ENCODE measurements around the gene GLP1R. TPM values are rescaled to one million over a fixed set of nuclear protein-coding genes. Genes with fewer than 3 reads are reported as not detected.
A peak's percentile ranks its signal among the peaks of the same experiment; 100 is the strongest.

GLP1R gene
- total RNA-seq, 1 donor from 2014 or later: 3.9 TPM

DNA sequence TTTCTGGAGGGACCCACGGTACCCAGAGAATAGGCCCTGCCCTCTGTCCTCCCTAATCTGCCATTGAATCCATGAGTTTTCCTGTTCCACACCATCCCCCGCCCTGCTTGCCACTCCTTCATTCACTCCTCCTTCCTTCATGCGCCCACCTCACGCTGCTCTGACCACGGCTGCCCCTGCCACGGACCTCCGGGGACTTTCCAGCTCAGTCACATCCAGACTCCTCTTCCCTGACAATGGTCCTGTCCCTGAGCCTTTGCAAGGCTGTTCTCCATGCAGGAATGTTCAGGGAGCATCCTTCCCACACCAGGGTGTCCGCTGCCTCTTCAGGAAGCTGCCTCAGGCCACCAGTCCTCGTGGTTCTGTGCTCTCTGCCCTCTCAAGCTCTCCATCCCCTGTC, 25.9 kb downstream of the GLP1R start:
- Mint-ChIP-seq H3K4me1 (ENCODE audit: low read depth) (peaks cover 2% of the 10 kb centered on the region), H3K9me3 (ENCODE audit: low read depth) (no peaks in the 10 kb centered on the region), H3K27ac (no peak overlapping the region), H3K36me3 (ENCODE audit: insufficient read depth) (no peaks in the 10 kb centered on the region), H3K4me3 (ENCODE audit: low read depth) (no peak overlapping the region), H3K27me3 (peaks cover 12% of the 10 kb centered on the region)
- no peak for DNase-seq (ENCODE audit: low spot score, unreplicated experiment)
- TF ChIP-seq, protein P1, sequence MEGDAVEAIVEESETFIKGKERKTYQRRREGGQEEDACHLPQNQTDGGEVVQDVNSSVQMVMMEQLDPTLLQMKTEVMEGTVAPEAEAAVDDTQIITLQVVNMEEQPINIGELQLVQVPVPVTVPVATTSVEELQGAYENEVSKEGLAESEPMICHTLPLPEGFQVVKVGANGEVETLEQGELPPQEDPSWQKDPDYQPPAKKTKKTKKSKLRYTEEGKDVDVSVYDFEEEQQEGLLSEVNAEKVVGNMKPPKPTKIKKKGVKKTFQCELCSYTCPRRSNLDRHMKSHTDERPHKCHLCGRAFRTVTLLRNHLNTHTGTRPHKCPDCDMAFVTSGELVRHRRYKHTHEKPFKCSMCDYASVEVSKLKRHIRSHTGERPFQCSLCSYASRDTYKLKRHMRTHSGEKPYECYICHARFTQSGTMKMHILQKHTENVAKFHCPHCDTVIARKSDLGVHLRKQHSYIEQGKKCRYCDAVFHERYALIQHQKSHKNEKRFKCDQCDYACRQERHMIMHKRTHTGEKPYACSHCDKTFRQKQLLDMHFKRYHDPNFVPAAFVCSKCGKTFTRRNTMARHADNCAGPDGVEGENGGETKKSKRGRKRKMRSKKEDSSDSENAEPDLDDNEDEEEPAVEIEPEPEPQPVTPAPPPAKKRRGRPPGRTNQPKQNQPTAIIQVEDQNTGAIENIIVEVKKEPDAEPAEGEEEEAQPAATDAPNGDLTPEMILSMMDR (IDR thresholded peaks at IDR 0.05; ENCODE audit: unreplicated experiment): no peak

DNA sequence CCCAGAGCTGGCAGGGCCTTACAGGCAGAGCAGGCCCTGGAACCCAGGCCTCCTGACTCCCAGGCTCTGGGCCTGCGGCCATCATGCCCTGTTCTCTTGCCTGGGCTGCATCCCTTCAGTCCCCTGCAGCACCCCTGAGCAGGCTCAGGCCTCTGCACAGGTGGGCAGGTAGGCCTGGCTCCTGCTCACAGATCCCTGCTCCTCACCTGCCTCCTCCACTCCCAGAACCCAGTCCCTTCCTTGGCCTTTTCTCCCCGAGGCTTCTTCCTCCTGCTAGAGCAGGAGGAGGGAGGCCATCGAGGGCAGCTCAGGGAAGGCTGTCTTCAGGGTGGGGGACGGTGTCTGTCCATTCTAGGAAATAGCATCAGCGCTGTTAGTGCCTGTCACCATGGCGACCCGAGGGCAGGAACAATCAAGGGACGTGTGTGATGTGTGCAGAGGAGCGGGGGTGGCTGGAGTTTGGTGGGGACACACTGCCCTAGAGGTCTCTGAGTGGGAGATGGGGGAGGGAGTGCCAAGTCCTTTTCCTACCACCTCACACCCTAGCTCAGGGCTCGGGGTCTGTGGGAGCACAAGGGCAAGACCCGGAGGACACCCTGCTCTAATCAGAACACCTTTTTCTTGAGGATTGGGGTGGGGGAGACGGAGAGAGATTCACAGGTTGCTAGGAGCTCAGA, 26.6 kb downstream of the GLP1R start:
- no peaks in the 10 kb centered on the region for H3K36me3 Mint-ChIP-seq (ENCODE audit: insufficient read depth)
- no peak overlapping the region for H3K4me3 Mint-ChIP-seq (ENCODE audit: low read depth)
- peaks cover 12% of the 10 kb centered on the region for H3K27me3 Mint-ChIP-seq
- TF ChIP-seq, protein P1 (IDR thresholded peaks at IDR 0.05; ENCODE audit: unreplicated experiment): no peak
- H3K4me1 Mint-ChIP-seq (ENCODE audit: low read depth): peaks cover 2% of the 10 kb centered on the region
- H3K27ac Mint-ChIP-seq: peak overlapping the region; percentile 49
- H3K9me3 Mint-ChIP-seq (ENCODE audit: low read depth): no peaks in the 10 kb centered on the region
- no peak for DNase-seq (ENCODE audit: low spot score, unreplicated experiment)

DNA sequence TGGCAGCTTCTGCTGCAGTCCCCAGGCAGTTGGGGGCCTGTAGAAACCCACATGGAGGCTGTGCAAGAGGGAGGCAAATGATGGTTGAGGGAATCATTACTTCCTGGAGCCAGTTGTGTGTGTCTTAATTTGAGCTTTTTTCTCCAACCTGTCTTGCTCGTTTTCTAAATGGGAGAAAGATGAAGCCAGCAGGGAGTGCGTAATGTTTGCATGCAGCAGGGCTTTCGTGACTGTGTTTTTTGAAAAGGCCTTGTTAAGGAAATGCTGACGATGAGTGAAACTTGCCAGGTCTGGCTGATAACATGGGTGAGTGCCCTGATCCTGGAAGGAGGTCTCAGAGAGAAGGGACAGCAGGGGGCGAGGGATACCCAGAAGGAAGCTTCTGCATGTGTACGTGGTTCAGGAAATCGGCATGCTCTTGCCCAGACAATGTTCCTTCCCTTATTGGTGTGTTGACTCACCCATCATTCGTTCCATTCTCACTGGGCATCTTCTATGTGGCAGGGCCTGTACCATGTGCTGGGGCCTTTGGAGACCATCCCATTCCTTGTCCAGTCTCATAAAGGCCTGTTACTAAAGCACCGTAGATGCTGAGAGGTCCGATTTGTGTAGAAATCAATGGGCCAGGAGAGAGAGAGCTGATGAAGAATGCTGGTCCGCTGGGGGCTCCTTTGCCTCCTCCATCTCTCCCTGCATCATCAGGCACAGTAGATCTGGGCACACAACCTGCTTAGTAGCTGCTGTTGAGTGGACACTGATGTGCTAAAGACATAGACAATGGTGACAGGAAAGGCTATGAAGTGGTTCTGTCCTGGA, 27.4 kb downstream of the GLP1R start:
- Mint-ChIP-seq H3K27me3 (peaks cover 12% of the 10 kb centered on the region), H3K4me1 (ENCODE audit: low read depth) (peaks cover 2% of the 10 kb centered on the region), H3K9me3 (ENCODE audit: low read depth) (no peaks in the 10 kb centered on the region)

DNA sequence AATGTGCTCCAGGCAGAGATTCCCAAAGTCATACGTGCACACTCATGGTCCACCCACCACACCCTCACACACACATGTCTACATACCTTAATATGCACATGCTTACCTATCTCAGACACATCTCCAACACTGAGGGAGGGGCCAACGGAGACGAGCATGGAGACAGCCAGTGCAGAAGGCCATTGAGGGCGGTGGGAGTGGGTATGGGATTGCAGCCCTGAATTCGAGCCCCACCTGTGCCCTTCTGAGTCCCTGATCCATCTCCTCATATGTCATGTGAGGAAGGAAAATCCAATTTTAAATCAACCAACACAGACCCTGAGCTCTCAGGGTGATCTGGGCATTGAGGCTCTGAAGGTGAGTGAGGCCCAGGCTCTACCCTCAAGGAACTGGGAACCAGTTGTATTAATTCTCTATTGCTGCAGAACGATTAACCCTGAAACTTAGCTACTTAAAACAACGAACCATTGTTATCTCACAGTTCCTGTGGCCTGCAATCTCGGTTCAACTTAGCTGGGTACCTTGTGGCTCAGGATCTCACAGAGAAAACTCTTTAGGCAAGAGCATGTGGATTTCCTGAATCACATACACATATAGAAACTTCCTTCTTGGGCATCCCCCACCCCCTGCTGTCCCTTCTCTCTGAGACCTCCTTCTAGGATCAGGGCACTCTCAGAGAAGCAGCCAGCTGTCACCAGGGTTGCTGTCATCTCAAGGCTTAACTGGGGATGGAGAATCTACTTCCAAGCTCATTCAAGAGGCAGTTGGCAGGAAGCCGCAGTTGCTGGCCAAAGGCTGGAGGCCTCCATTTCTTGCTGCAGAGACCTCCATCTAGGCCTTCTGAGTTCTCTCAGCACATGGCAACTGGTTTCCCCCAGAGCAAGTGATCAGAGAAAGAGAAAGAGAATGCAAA, 28.3 kb downstream of the GLP1R start:
- H3K36me3 Mint-ChIP-seq (ENCODE audit: insufficient read depth): no peaks in the 10 kb centered on the region
- H3K9me3 Mint-ChIP-seq (ENCODE audit: low read depth): no peaks in the 10 kb centered on the region
- H3K4me3 Mint-ChIP-seq (ENCODE audit: low read depth): no peak overlapping the region
- H3K27ac Mint-ChIP-seq: no peak overlapping the region
- no peak for DNase-seq (ENCODE audit: low spot score, unreplicated experiment)
- TF ChIP-seq, protein P1 (IDR thresholded peaks at IDR 0.05; ENCODE audit: unreplicated experiment): no peak
- peaks cover 2% of the 10 kb centered on the region for H3K4me1 Mint-ChIP-seq (ENCODE audit: low read depth)
- H3K27me3 Mint-ChIP-seq: peaks cover 12% of the 10 kb centered on the region

More for the DNA sequence above, 27.4 kb downstream of the GLP1R start:
- no peak overlapping the region for H3K27ac Mint-ChIP-seq
- no peak for DNase-seq (ENCODE audit: low spot score, unreplicated experiment)
- H3K4me3 Mint-ChIP-seq (ENCODE audit: low read depth): no peak overlapping the region
- TF ChIP-seq, protein P1 (IDR thresholded peaks at IDR 0.05; ENCODE audit: unreplicated experiment): no peak
- no peaks in the 10 kb centered on the region for H3K36me3 Mint-ChIP-seq (ENCODE audit: insufficient read depth)
